ENCODE results near the gene PODN. TPM values are rescaled to one million over a fixed set of nuclear protein-coding genes. Genes with fewer than 3 reads are reported as not detected.

PODN gene
- total RNA-seq, 4 donors from 2014 or later, result 209 to 1,182 (median 700) TPM

DNA sequence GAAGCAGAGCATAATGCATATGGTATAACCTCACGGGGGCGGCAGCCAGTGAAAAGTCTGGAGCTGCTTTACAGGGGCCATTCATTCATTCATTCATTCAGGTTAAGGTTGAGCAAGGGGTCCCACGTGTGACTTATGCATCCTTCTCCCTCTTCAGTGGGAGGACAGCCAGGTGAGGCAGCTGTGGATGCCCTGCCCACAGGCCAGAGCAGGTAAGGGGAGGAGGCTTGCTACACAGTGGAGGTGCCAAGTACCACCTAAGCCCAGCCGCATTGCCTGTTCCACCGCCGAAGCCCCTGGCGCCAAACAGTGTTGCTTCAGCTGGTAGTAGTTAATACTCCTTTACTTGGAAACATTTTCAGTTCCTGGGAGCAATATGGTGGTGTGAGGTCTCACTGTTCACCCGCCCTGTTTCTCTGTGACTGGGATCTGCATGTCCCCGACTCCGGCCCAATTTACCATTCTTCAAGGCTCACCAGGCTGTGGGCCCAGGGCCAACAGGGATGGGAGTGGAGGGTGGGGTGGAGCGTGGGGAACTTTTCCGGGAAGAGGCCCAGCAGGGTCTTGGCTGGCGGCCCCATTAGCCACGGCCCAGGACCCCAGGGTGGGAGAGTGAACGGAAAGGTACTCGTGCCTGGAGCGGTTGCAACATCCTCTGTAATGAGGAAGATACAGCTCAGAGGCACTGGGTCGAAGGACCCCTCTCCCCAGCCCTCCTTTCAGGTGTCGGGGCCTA, 722 bp upstream of the PODN start:
- H3K36me3 ChIP-seq, result no peaks in the 10 kb centered on the region
- peak; percentile 86 to 87 for DNase-seq (ENCODE audit: low spot score in 2 of 2)
- 38 to 45% methylated on average over 16 to 19 of the region's 19 CpGs for WGBS, 2 donors
- peaks cover 0 to 86% (median 32%) of the 10 kb centered on the region in 4 donors for H3K4me1 ChIP-seq
- peak overlapping the region; percentile 55 to 89 (median 80) for H3K4me3 ChIP-seq
- H3K9me3 ChIP-seq, result no peaks in the 10 kb centered on the region
- TF ChIP-seq EP300 (IDR thresholded peaks at IDR 0.05) (peak; percentile 50 to 82), POLR2A (IDR thresholded peaks at IDR 0.05) (no peak)
- H3K27ac ChIP-seq, result peak overlapping the region; percentile 76 to 95 (median 90)
- peaks cover 0 to 14% of the 10 kb centered on the region in 2 donors for H3K27me3 ChIP-seq

DNA sequence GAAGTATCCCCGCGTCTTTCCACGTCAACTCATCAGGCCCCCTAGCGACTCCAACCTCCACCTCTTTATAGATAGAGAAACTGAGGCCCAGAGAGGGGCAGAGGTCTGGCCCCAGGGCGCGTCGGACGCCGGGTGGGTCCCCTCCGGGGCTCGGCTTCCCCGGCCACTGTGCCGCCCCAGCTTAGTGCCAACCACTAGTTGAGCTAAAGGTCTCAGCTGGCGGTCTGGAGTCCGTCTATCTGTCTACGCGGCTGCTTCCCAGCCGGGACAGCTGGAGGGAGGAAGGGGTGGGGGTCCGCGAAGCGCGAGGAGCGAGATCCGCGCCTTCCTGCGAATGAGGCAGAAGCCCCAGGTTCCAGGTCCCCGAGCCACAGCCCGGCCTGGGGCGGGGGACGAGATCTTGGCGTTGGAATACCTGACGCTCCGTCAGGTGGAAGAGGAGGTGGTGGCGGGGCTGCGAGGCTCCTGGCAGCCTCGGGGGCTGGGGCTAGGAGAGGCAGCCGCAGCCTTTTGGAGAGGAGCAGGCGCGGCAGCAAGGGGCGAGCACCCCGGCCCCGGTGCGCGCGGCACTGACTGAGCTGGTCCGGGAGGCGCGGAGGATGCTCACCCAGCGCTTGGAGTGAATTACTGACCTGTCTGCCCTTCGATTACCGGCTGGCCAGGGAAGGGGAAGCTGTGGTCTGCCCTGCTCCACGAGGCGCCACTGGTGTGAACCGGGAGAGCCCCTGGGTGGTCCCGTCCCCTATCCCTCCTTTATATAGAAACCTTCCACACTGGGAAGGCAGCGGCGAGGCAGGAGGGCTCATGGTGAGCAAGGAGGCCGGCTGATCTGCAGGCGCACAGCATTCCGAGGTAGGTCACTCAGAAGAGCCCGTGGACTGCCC, 937 bp downstream of the PODN start:
- Histone ChIP-seq H3K9me3 (no peaks in the 10 kb centered on the region), H3K27ac (peak overlapping the region; percentile 76 to 95 (median 90)), H3K36me3 (peaks cover 0 to 10% (median 0%) of the 10 kb centered on the region in 3 donors), H3K27me3 (peaks cover 0 to 14% of the 10 kb centered on the region in 2 donors), H3K4me1 (peaks cover 0 to 85% (median 23%) of the 10 kb centered on the region in 4 donors), H3K4me3 (peak overlapping the region; percentile 55 to 89 (median 80))
- TF ChIP-seq POLR2A (IDR thresholded peaks at IDR 0.05), result no peak
- TF ChIP-seq EP300 (IDR thresholded peaks at IDR 0.05), result no peak
- TF ChIP-seq, protein P1, sequence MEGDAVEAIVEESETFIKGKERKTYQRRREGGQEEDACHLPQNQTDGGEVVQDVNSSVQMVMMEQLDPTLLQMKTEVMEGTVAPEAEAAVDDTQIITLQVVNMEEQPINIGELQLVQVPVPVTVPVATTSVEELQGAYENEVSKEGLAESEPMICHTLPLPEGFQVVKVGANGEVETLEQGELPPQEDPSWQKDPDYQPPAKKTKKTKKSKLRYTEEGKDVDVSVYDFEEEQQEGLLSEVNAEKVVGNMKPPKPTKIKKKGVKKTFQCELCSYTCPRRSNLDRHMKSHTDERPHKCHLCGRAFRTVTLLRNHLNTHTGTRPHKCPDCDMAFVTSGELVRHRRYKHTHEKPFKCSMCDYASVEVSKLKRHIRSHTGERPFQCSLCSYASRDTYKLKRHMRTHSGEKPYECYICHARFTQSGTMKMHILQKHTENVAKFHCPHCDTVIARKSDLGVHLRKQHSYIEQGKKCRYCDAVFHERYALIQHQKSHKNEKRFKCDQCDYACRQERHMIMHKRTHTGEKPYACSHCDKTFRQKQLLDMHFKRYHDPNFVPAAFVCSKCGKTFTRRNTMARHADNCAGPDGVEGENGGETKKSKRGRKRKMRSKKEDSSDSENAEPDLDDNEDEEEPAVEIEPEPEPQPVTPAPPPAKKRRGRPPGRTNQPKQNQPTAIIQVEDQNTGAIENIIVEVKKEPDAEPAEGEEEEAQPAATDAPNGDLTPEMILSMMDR (IDR thresholded peaks at IDR 0.05), result peak in 1 of 5 experiments; percentile 30
- 17 to 18% methylated on average over 18 to 61 of the region's 61 CpGs for WGBS, 2 donors
- no peak for DNase-seq (ENCODE audit: low spot score in 2 of 2)

DNA sequence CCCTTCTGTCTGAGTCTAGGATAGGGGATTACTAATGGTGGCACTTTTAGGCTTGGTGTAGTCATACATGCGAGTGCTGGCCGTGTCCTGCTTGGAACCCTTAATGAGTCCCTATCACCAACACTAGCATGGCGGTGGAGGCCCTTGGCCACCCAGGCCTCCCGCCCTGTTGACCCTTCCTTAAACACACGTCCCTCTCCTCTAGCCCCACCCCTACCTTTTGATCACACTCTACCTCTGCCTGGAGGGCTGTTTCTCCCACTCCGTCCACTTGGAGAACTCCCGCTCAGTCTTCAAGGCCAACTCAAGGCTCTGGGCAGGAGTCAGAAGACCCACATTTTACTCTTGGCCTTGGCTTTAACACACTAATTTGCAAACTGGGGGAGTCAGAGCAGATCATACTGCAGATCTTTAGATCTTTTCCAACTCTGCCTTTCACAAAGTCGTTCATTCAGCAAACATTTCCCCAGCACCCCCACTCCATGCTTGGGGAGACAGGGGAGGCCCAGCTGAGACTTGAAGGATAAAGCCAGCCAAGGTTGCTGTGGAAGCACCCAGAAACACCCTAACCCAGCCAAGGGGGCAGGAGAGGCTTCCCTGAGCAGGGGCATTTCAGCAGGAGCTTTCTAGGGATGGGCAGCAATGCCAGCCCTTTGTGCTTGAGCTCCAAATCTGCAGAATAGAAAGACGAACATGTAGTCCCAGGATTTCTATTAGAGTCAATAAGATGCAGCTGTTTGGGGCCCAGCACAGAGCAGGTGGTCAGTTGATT, 1.9 kb downstream of the PODN start:
- H3K27ac ChIP-seq, result peak overlapping the region; percentile 76 to 95 (median 90)
- H3K9me3 ChIP-seq, result no peaks in the 10 kb centered on the region
- H3K27me3 ChIP-seq, result peaks cover 0 to 14% of the 10 kb centered on the region in 2 donors
- H3K36me3 ChIP-seq, result peaks cover 0 to 19% (median 0%) of the 10 kb centered on the region in 3 donors
- 81 to 84% methylated on average over 9 of the region's 9 CpGs for WGBS, 2 donors
- no peak for DNase-seq (ENCODE audit: low spot score in 2 of 2)
- peaks cover 0 to 83% (median 23%) of the 10 kb centered on the region in 4 donors for H3K4me1 ChIP-seq
- H3K4me3 ChIP-seq, result peak overlapping the region; percentile 55 to 89 (median 80)
- TF ChIP-seq POLR2A (IDR thresholded peaks at IDR 0.05), result no peak

DNA sequence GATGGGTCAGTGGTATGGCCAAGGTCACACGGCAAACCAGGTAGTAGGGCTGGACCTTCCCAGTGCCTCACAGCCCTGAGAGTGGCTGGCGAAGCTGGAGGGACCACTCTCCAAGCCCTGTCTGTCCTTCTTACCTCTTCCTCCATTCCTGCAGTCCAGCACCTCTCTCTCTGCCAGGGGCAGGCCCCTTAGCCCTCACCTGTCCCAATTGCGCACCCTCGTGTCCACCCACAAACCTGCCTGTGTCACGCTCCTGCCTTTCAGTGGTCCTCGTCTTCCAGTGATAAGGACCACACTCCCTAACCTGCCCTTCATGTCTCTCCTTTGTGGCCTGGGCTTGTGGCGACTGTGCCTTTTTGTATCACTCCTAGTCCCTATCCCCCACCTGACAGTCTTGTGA, 3.4 kb downstream of the PODN start:
- no peak for DNase-seq (ENCODE audit: low spot score in 2 of 2)
- Histone ChIP-seq H3K4me3 (peak overlapping the region in 1 of 4 donors; percentile 89), H3K4me1 (peaks cover 0 to 75% (median 17%) of the 10 kb centered on the region in 4 donors)

DNA sequence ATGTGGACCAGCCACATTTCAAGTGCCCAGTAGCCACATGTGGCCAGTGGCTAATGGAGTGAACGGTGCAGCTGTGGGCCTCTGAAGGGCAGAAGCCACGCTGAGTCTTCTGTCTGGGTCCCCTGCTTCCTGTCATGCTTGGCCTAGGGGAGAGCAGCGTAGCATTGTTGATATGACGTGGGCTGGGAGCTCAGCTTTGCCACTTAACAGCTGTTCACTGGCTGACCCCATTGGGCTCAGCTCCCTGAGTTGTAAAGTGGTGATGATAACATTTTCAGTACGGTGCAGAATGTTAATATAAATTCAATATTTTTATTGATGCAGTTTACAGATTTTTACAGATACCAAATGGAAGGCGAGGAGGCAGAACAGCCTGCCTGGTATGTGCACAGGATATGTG, 4.5 kb downstream of the PODN start:
- Histone ChIP-seq H3K27me3 (peaks cover 0 to 14% of the 10 kb centered on the region in 2 donors), H3K4me1 (peaks cover 0 to 64% (median 10%) of the 10 kb centered on the region in 4 donors), H3K27ac (peak overlapping the region in 2 of 4 donors; percentile 48 to 73), H3K4me3 (no peak overlapping the region), H3K9me3 (no peaks in the 10 kb centered on the region), H3K36me3 (peaks cover 0 to 42% (median 0%) of the 10 kb centered on the region in 3 donors)
- TF ChIP-seq, protein P1 (IDR thresholded peaks at IDR 0.05), result no peak
- TF ChIP-seq POLR2A (IDR thresholded peaks at IDR 0.05) (no peak), EP300 (IDR thresholded peaks at IDR 0.05) (no peak)
- no peak for DNase-seq (ENCODE audit: low spot score in 2 of 2)
- 56 to 62% methylated on average over 6 of the region's 6 CpGs for WGBS, 2 donors

More for the DNA sequence above, 3.4 kb downstream of the PODN start:
- Histone ChIP-seq H3K27ac (peak overlapping the region in 1 of 4 donors; percentile 95), H3K9me3 (no peaks in the 10 kb centered on the region), H3K27me3 (peaks cover 0 to 14% of the 10 kb centered on the region in 2 donors), H3K36me3 (peaks cover 0 to 31% (median 0%) of the 10 kb centered on the region in 3 donors)
- no peak for TF ChIP-seq POLR2A (IDR thresholded peaks at IDR 0.05)
- TF ChIP-seq, protein P1 (IDR thresholded peaks at IDR 0.05), result no peak
- TF ChIP-seq EP300 (IDR thresholded peaks at IDR 0.05), result no peak
- 87 to 94% methylated on average over 7 of the region's 7 CpGs for WGBS, 2 donors

Data from tibial nerve (tissue), 4 donors.